ENCODE data around the gene CRHR1. TPM values are rescaled to one million over a fixed set of nuclear protein-coding genes. Genes with fewer than 3 reads are reported as not detected.
"Not testable (repeated sequence)": the region's sequence is repeated elsewhere in the genome, so short reads cannot be mapped to it uniquely, and the experiment has no call there.

Gene CRHR1
- total RNA-seq, result under 1 TPM in 1 of 2 donors, not detected in 1; 0.71 TPM

DNA sequence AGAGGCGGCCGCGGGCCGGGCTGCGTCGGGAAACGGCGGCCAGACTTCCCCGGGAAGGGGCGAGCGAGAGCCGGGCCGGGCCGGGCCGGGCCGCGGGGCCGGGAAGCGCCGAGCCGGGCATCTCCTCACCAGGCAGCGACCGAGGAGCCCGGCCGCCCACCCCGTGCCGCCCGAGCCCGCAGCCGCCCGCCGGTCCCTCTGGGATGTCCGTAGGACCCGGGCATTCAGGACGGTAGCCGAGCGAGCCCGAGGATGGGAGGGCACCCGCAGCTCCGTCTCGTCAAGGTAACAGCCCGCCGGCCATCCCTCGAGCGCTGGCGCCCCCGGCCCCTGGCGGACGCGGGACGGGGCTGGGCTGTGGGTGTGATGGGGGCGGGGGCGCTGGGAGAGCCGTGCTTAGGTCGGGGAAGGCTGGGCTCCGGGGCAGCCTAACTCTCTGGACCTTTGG, at the start of gene CRHR1:
CRHR1 (plus strand) TSS at position 28 of the 448 bp plus-strand sequence; CDS start at position 253, 225 bp downstream.
- no peak within 1 kb of the TSS for H3K27ac Mint-ChIP-seq
- H3K4me3 Mint-ChIP-seq, result peak within 1 kb of the TSS; percentile 61
- no peaks in the 10 kb centered on the region for H3K4me1 Mint-ChIP-seq
- H3K27me3 Mint-ChIP-seq, result peaks cover 46% of the 10 kb centered on the region
- no peaks in the 10 kb centered on the region for H3K36me3 Mint-ChIP-seq (ENCODE audit: low read depth)
- H3K9me3 Mint-ChIP-seq, result no peaks in the 10 kb centered on the region
- ATAC-seq (replicated peaks), result no peak

DNA sequence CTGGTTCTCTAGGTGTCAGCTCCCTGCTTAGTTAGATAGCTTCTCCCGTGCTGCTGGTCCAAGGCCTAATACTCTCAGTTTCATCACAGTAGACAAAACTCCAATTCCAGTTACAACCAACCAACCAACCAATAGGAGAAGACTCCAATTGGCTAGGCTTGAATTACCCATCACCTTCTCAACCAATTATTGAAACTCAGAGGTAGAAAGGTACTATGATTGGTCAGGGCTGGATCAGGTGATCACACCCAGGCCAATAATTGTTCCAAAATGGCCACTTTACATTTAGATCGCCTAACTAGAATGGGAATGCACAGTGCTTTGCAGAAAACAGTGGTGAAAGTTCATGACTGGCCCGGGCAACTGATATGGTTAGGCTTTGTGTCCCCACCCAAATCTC, 49.5 kb upstream of the CRHR1 start:
- Mint-ChIP-seq H3K9me3 (peaks cover 9% of the 10 kb centered on the region), H3K27me3 (peaks cover 10% of the 10 kb centered on the region), H3K4me1 (no peaks in the 10 kb centered on the region), H3K36me3 (ENCODE audit: low read depth) (no peaks in the 10 kb centered on the region), H3K4me3 (no peak overlapping the region), H3K27ac (no peak overlapping the region)
- ATAC-seq (replicated peaks), result no peak

DNA sequence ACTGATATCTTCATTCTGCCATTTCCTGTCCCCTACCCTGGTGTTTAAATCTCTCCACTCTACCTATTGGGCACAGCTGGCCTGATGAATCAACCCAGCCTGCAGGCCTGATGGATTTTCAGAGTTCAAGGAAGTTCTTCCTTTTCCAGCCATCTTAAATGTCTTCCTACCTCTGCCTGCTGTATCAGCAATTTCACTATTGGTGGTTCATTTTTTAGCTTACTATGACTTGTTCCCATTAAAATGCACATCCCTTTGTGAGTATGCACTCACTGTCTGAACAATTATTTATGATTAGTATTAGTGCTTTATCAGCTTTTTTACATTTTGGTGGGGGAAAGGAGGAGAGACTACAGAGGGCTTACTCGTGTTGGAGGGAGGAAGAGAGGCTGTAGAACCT, 48.6 kb upstream of the CRHR1 start:
- no peaks in the 10 kb centered on the region for H3K4me1 Mint-ChIP-seq
- H3K36me3 Mint-ChIP-seq (ENCODE audit: low read depth), result no peaks in the 10 kb centered on the region
- H3K4me3 Mint-ChIP-seq, result no peak overlapping the region
- no peak for ATAC-seq (replicated peaks)
- peaks cover 5% of the 10 kb centered on the region for H3K9me3 Mint-ChIP-seq
- H3K27ac Mint-ChIP-seq, result no peak overlapping the region
- peaks cover 10% of the 10 kb centered on the region for H3K27me3 Mint-ChIP-seq

DNA sequence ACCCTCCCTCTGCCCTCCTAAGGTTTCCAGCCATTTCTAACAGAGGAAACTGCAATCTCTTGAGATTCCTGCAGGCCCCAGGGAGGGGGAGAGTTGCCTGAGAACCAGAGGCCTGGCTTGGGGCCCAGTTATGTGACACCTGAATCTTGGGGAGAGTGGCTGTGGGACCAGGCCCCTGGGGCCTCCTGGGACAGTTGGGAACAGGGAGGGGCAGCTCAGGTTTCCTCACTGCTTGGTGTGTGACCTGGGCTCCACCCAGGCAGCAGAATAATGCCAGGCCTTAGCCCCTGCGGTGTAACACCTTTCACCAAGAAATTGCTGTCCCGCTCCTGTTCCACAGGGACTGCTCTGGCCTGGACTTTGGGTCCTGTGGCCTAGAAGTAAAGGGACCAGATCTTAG, 44.3 kb upstream of the CRHR1 start:
- peaks cover 9% of the 10 kb centered on the region for H3K27me3 Mint-ChIP-seq
- no peaks in the 10 kb centered on the region for H3K36me3 Mint-ChIP-seq (ENCODE audit: low read depth)
- H3K4me3 Mint-ChIP-seq, result no peak overlapping the region
- ATAC-seq (replicated peaks), result no peak
- no peak overlapping the region for H3K27ac Mint-ChIP-seq
- H3K4me1 Mint-ChIP-seq, result no peaks in the 10 kb centered on the region
- no peaks in the 10 kb centered on the region for H3K9me3 Mint-ChIP-seq

DNA sequence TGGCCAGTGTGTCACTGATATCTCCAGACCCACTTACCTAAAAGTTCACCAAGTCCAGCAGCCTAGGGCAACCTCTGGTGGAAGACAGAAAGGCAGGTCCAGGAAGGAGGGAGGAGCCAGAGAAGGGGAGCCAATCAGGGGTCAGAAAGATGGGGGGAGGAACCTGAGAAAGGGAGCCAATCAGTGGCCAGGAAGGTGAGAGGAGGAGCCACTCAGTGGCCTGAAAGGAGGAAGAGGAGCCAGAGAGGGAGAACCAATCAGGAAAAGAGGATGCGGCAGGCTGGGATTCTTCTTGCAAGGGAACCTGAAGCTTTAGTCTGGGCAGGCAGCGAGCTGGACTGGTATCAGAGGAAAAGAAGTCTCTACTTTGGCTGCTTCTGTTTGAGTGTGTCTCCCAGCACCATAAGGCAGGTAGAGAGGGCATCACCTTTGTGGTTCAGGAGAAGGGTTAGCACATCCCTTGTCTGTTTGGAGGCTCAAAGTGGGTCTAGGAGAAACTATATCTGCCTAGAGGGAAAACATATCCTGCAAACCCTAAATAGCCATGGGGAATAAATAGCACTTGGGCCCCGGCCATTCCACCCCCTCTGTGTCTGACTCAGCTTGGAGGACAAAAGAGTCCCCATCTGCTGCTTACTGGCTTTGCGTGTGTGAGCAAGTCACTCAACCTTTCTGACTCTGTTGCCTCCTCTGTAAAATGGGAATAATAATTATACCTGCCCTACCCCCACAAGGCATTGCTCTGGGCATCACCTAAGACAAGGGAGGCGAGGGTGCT, 43.4 kb upstream of the CRHR1 start:
- Mint-ChIP-seq H3K4me3 (peak overlapping the region; percentile 33), H3K9me3 (no peaks in the 10 kb centered on the region), H3K36me3 (ENCODE audit: low read depth) (no peaks in the 10 kb centered on the region), H3K4me1 (no peaks in the 10 kb centered on the region), H3K27ac (no peak overlapping the region), H3K27me3 (peaks cover 9% of the 10 kb centered on the region)
- ATAC-seq (replicated peaks), result peak; percentile 98

DNA sequence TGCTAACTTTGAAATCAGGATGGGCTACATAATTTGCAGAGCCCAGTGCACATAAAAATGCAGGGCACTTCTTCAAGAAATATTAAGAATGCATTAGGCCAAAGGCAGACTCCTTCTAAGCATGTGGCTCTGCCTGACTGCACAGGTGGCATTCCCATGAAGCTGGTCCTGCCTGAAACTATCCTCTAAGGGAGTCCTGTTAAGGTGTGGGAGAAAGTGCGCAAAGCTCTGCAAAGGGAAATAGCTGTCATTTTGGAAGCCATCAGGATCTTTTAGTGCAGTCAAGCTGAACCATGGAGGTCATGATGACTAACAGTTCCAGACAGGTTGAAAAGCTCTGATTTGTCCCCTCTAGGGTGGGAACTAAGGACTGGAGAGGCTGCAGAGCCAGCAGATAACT, 41.9 kb upstream of the CRHR1 start:
- no peaks in the 10 kb centered on the region for H3K4me1 Mint-ChIP-seq
- no peaks in the 10 kb centered on the region for H3K9me3 Mint-ChIP-seq
- H3K27me3 Mint-ChIP-seq, result peaks cover 6% of the 10 kb centered on the region
- no peak for ATAC-seq (replicated peaks)
- H3K4me3 Mint-ChIP-seq, result no peak overlapping the region
- H3K36me3 Mint-ChIP-seq (ENCODE audit: low read depth), result no peaks in the 10 kb centered on the region
- H3K27ac Mint-ChIP-seq, result no peak overlapping the region

DNA sequence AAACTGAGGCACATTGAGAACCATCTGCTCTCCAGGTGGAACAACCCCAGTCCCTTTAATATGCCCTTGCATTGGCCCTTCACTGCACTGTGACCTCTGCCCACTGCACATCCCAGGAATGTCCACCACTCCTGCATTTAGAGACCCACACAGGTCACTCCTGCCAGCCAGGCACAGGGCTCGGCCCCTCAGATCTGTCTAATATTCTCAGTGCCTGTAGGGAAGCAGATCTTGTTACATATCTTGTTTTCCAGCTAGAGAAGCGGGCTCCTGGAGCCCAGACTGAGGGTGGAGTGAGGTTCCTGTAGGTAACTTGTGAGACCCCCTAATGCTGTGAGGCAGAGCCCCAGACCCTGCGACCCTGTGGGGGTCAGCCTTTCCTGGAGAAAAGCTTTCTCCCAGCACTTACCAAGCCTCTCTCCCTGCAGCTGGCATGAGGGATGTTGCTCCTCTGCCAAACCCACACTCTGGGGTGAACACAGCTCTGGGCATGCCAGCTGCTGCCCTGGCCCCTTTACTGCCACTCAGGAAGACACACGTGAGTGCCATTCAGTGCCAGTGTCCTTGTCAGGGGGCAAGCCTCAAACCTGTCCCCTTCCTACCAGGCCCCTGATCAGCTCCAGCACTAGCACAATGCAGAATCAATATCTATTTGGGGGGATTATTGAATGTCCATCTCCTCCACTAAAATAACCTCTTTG, 40.3 kb upstream of the CRHR1 start:
- Mint-ChIP-seq H3K27ac (no peak overlapping the region), H3K4me1 (no peaks in the 10 kb centered on the region), H3K27me3 (peaks cover 6% of the 10 kb centered on the region), H3K9me3 (no peaks in the 10 kb centered on the region), H3K4me3 (no peak overlapping the region), H3K36me3 (ENCODE audit: low read depth) (no peaks in the 10 kb centered on the region)
- no peak for ATAC-seq (replicated peaks)

DNA sequence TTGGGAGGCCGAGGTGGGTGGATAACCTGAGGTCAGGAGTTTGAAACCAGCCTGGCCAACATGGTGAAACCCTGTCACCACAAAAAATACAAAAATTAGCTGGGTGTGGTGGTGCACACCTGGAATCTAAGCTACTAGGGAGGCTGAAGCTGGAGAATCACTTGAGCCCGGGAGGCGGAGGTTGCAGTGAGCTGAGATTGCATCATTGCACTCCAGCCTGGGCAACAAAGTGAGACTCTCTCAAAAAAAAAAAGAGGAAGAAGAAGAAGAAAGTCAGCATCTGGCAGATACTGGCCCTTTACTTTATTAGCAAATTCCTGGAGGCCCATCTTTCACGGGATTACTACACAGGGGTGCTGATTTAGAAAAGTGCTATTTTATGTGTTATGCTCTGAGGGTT, 39.3 kb upstream of the CRHR1 start:
- H3K27ac Mint-ChIP-seq; ATAC-seq (replicated peaks); H3K36me3 Mint-ChIP-seq (ENCODE audit: low read depth); H3K27me3 Mint-ChIP-seq; H3K9me3 Mint-ChIP-seq; H3K4me1 Mint-ChIP-seq; H3K4me3 Mint-ChIP-seq: not testable (repeated sequence)

DNA sequence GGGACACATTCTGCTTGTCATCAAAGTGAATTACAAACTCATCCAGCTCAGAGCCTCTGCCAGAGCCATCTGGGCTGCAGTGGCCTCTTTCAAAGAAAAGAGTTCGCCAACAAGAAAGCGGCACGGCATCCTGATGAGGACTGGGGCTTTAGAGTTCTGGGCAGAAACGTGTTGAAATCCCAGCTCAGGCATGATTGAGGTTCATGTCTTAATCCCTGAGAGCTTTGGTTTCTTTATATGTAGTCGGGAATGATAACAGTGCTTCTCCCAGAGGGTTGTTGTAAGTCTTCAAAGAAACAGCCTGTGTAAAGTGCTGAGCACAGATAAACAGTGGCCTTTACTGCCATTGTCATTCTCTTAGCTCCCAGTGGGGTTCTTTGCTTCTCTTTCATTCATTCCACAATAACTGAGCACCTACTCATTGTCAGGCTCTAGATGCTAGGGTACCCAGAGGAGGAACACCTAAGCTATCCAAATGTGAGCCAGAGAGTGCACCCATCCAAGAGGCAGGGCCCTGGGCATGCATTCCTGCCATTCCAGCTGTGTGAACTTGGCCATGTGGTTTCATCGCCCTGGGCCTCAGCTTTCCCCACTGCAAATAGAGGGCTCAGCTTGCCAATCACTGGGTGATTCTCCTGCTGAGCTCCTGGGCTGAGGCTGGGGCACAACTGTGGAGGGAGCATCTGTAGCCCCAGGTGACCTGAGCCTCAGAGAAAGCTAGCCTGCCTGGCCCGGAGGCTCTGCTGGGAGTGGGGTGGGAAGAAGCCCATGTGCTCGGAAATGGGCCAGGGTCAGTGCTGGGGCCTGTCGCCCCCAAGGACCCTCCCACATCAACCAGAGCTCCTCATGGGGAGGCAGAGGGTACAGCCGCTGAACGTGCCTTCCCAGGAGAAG, 38.3 kb upstream of the CRHR1 start:
- no peak for ATAC-seq (replicated peaks)
- no peaks in the 10 kb centered on the region for H3K4me1 Mint-ChIP-seq
- peaks cover 10% of the 10 kb centered on the region for H3K27me3 Mint-ChIP-seq
- no peaks in the 10 kb centered on the region for H3K36me3 Mint-ChIP-seq (ENCODE audit: low read depth)
- H3K4me3 Mint-ChIP-seq, result no peak overlapping the region
- no peak overlapping the region for H3K27ac Mint-ChIP-seq
- no peaks in the 10 kb centered on the region for H3K9me3 Mint-ChIP-seq

DNA sequence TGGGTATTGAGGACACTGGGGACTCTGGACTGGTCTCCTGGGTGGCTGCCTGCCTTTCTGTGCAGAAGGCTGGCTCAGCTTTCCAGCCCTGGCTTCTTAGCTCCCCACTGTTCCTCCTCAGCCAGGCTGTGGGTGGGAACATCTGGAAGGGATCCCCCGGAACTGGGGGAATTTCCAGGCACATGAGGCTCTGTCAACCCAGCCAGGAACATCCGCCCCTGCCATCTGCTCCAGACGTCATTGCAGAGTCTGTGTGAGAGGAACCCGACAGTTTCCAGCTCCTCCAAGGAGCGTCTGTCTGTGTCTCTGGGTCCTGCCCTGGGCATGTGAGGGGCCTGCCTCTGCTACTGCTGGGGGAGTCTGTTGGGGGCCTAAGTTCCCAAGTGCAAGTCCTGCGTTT, 36.2 kb upstream of the CRHR1 start:
- no peaks in the 10 kb centered on the region for H3K4me1 Mint-ChIP-seq

DNA sequence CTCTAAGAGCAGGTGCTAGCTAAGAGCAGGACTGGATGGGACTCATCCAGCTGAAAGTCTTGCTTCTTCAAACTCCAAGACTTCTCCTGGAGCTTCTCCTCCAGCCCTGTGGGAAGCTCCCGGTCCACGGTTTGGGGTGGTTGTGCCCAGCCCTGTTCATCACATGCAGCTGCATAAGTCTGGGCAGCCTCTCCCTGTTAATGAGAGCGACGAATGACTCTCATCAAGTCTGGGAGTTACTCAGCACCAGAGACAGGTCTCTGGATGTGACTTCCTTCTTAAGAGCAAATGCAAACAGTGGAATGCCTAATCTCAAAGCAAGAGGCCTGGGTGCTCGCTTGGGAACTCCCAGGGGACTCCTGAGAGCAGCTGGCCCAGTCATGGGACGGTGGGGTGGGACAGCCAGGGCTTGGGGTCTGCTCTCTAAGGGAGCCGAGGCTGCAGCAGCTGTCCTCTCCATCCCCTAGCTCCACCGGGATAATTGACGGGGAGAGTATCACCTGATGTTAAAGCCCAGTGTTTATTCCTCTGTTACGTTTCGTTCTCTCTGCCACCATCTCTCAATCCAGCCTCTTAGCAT, 35.3 kb upstream of the CRHR1 start:
- H3K4me3 Mint-ChIP-seq, result no peak overlapping the region
- no peaks in the 10 kb centered on the region for H3K9me3 Mint-ChIP-seq
- no peaks in the 10 kb centered on the region for H3K36me3 Mint-ChIP-seq (ENCODE audit: low read depth)
- H3K27me3 Mint-ChIP-seq, result peaks cover 18% of the 10 kb centered on the region
- no peaks in the 10 kb centered on the region for H3K4me1 Mint-ChIP-seq
- ATAC-seq (replicated peaks), result no peak
- H3K27ac Mint-ChIP-seq, result no peak overlapping the region

More for the DNA sequence above, 36.2 kb upstream of the CRHR1 start:
- Mint-ChIP-seq H3K36me3 (ENCODE audit: low read depth) (no peaks in the 10 kb centered on the region), H3K27me3 (peaks cover 16% of the 10 kb centered on the region), H3K9me3 (no peaks in the 10 kb centered on the region), H3K27ac (no peak overlapping the region), H3K4me3 (no peak overlapping the region)
- no peak for ATAC-seq (replicated peaks)

DNA sequence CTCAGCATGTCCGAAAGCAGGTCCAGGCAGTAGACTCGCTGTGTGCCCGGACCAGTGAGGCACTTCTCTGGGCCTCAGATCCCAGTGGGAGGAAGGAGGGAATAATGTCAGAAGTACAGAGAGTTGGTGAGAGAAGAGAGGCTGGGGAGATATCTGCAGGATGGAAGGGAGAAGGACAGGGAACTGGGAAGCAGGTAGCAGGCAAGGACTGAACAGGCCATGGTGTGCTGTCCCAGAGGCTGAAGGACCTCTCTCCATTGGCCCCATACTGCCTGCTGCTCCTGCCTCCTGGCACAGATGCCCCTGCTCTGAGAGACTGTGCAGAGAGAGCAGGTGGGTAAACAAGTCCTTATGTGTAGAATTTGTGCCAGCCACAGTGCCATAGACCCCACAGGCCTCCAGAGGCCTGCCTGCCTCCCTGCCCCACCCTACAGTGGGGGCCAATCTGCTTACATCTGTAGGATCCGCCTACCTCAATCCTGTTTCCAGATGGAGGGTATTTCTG, 34.2 kb upstream of the CRHR1 start:
- H3K27ac Mint-ChIP-seq, result no peak overlapping the region
- H3K4me1 Mint-ChIP-seq, result no peaks in the 10 kb centered on the region
- H3K4me3 Mint-ChIP-seq, result no peak overlapping the region

DNA sequence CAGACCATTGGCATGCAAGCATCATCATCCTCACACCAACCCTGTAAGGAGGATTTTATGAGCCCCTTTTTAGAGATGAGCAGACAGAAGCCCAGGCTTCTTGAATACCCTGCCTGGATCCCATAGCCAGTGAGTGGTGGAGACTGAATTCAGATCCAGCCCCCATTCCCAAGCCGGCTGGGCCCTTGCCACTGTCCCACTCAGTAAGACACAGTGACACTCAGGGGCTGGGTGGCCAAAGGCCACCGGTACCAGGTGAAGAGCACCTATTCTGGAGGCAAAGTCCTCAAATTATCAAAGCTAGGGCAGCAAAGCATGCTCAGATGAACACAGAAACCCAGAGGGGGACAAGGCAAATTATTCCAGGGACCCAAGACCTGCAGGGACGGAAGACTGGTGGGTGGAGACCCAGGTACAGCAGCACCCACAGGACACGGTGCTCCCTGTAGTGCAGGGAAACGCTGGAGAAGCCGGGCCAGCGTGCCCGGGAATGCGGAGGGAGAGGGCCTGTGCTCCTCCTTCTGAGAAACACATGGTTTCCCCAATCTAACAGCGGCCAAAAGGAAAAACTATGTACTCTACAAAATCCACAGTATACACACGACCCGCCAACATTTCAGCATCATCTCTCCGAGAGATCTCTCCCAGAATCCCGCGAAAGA, 33.2 kb upstream of the CRHR1 start:
- H3K9me3 Mint-ChIP-seq, result no peaks in the 10 kb centered on the region
- ATAC-seq (replicated peaks), result no peak
- H3K27me3 Mint-ChIP-seq, result peaks cover 25% of the 10 kb centered on the region
- H3K4me3 Mint-ChIP-seq, result no peak overlapping the region
- no peaks in the 10 kb centered on the region for H3K36me3 Mint-ChIP-seq (ENCODE audit: low read depth)
- no peak overlapping the region for H3K27ac Mint-ChIP-seq
- no peaks in the 10 kb centered on the region for H3K4me1 Mint-ChIP-seq

More for the DNA sequence above, 34.2 kb upstream of the CRHR1 start:
- H3K9me3 Mint-ChIP-seq, result no peaks in the 10 kb centered on the region
- H3K27me3 Mint-ChIP-seq, result peaks cover 19% of the 10 kb centered on the region
- no peaks in the 10 kb centered on the region for H3K36me3 Mint-ChIP-seq (ENCODE audit: low read depth)
- no peak for ATAC-seq (replicated peaks)
